IPS DF 6.9 (cell line): Measurements from ENCODE around the gene SNRPB2.

Experiments
- DNase-seq: peaks from one replicate; pipeline ENCODE4 v3.0.0-alpha.2; 2013; ENCODE audit warnings: low read depth, low spot score
- H3K27ac ChIP-seq: one replicate; pipeline ENCODE4 v1.5.1; 2013; ENCODE audit warnings: low read length, control low read depth
- H3K27me3 ChIP-seq: 2 replicates; pipeline ENCODE4 v1.6.1; 2013; ENCODE audit warnings: mild to moderate bottlenecking, low read length; ENCODE audit not compliant: control insufficient read depth, insufficient read depth
- H3K36me3 ChIP-seq: 2 replicates; pipeline ENCODE4 v1.6.1; 2013; ENCODE audit warnings: low read length; ENCODE audit not compliant: control insufficient read depth, insufficient read depth
- H3K4me1 ChIP-seq: 2 replicates; pipeline ENCODE4 v1.6.1; 2013; ENCODE audit warnings: low read length; ENCODE audit not compliant: control insufficient read depth, insufficient read depth
- H3K4me3 ChIP-seq: 2 replicates; pipeline ENCODE4 v1.5.1; 2013; ENCODE audit warnings: mild to moderate bottlenecking, low read length
- H3K9me3 ChIP-seq: 2 replicates; pipeline ENCODE4 v1.6.1; 2013; ENCODE audit warnings: low read length, inconsistent platforms; ENCODE audit not compliant: control insufficient read depth, insufficient read depth
- WGBS: extraction: QIAGEN DNeasy Blood & Tissue Kit; methylation state at CpG from one replicate; pipeline ENCODE4 v1.1.7; 2013; ENCODE audit warnings: mixed read lengths, missing lambda C conversion rate; ENCODE audit not compliant: insufficient read length, insufficient coverage; 5-methylcytosine and 5-hydroxymethylcytosine counted together

The SNRPB2 gene

GRCh38 chr20:16703570-16703969 lies 26.3 kb upstream of the SNRPB2 start:
- H3K4me1 ChIP-seq, result no peaks in the 10 kb centered on the region
- no peak for DNase-seq
- H3K27ac ChIP-seq, result no peak overlapping the region
- no peaks in the 10 kb centered on the region for H3K9me3 ChIP-seq
- H3K27me3 ChIP-seq, result no peaks in the 10 kb centered on the region
- no peaks in the 10 kb centered on the region for H3K36me3 ChIP-seq
- H3K4me3 ChIP-seq, result no peak overlapping the region
- no CpG with 5 or more reads among the region's 4 CpGs for WGBS

GRCh38 chr20:16707674-16708073 lies 22.2 kb upstream of the SNRPB2 start:
- H3K36me3 ChIP-seq, result no peaks in the 10 kb centered on the region
- DNase-seq, result no peak

GRCh38 chr20:16708602-16709001 lies 21.2 kb upstream of the SNRPB2 start:
- no peak overlapping the region for H3K27ac ChIP-seq
- no peaks in the 10 kb centered on the region for H3K27me3 ChIP-seq
- H3K36me3 ChIP-seq, result no peaks in the 10 kb centered on the region
- H3K9me3 ChIP-seq, result no peaks in the 10 kb centered on the region
- H3K4me3 ChIP-seq, result no peak overlapping the region
- no peaks in the 10 kb centered on the region for H3K4me1 ChIP-seq
- DNase-seq, result no peak

More at GRCh38 chr20:16707674-16708073, 22.2 kb upstream of the SNRPB2 start:
- Histone ChIP-seq H3K27me3 (no peaks in the 10 kb centered on the region), H3K4me3 (no peak overlapping the region), H3K4me1 (no peaks in the 10 kb centered on the region), H3K9me3 (no peaks in the 10 kb centered on the region), H3K27ac (no peak overlapping the region)
- no CpG with 5 or more reads among the region's 3 CpGs for WGBS

- Histone ChIP-seq H3K4me3 (no peak overlapping the region), H3K9me3 (no peaks in the 10 kb centered on the region), H3K4me1 (no peaks in the 10 kb centered on the region), H3K36me3 (no peaks in the 10 kb centered on the region), H3K27ac (no peak overlapping the region), H3K27me3 (no peaks in the 10 kb centered on the region)
- DNase-seq, result no peak
Measured at GRCh38 chr20:16709017-16709416, 20.8 kb upstream of the SNRPB2 start.

GRCh38 chr20:16710781-16711180 lies 19.0 kb upstream of the SNRPB2 start:
- no CpG with 5 or more reads among the region's 3 CpGs for WGBS
- no peak overlapping the region for H3K4me3 ChIP-seq
- DNase-seq, result no peak

GRCh38 chr20:16711661-16712258 lies 18.1 kb upstream of the SNRPB2 start:
- Histone ChIP-seq H3K27ac (no peak overlapping the region), H3K4me1 (peaks cover 2% of the 10 kb centered on the region; the same call in 1 of the 2 replicates), H3K27me3 (no peaks in the 10 kb centered on the region), H3K4me3 (no peak overlapping the region), H3K9me3 (no peaks in the 10 kb centered on the region), H3K36me3 (no peaks in the 10 kb centered on the region)
- WGBS, result no CpG with 5 or more reads among the region's 4 CpGs
- no peak for DNase-seq

More at GRCh38 chr20:16710781-16711180, 19.0 kb upstream of the SNRPB2 start:
- no peak overlapping the region for H3K27ac ChIP-seq
- H3K27me3 ChIP-seq, result no peaks in the 10 kb centered on the region
- no peaks in the 10 kb centered on the region for H3K36me3 ChIP-seq
- peaks cover 2% of the 10 kb centered on the region; the same call in 1 of the 2 replicates for H3K4me1 ChIP-seq
- H3K9me3 ChIP-seq, result no peaks in the 10 kb centered on the region

- H3K4me3 ChIP-seq, result no peak overlapping the region
- H3K36me3 ChIP-seq, result no peaks in the 10 kb centered on the region
- no peaks in the 10 kb centered on the region for H3K27me3 ChIP-seq
- DNase-seq, result no peak
- no peak overlapping the region for H3K27ac ChIP-seq
- peaks cover 2% of the 10 kb centered on the region; the same call in 1 of the 2 replicates for H3K4me1 ChIP-seq
- no CpG with 5 or more reads among the region's 6 CpGs for WGBS
- H3K9me3 ChIP-seq, result no peaks in the 10 kb centered on the region
Measured at GRCh38 chr20:16712511-16712947, 17.3 kb upstream of the SNRPB2 start.

- no peaks in the 10 kb centered on the region for H3K36me3 ChIP-seq
- H3K4me3 ChIP-seq, result no peak overlapping the region
- H3K27me3 ChIP-seq, result no peaks in the 10 kb centered on the region
- H3K4me1 ChIP-seq, result peaks cover 2% of the 10 kb centered on the region; the same call in 1 of the 2 replicates
- no peak overlapping the region for H3K27ac ChIP-seq
- no peak for DNase-seq
- no peaks in the 10 kb centered on the region for H3K9me3 ChIP-seq
Measured at GRCh38 chr20:16713066-16713465, 16.8 kb upstream of the SNRPB2 start.

- H3K27ac ChIP-seq, result no peak overlapping the region
- WGBS, result no CpG with 5 or more reads among the region's 5 CpGs
- peaks cover 2% of the 10 kb centered on the region; the same call in 1 of the 2 replicates for H3K4me1 ChIP-seq
- H3K4me3 ChIP-seq, result no peak overlapping the region
- no peak for DNase-seq
- H3K9me3 ChIP-seq, result no peaks in the 10 kb centered on the region
- H3K27me3 ChIP-seq, result no peaks in the 10 kb centered on the region
- no peaks in the 10 kb centered on the region for H3K36me3 ChIP-seq
Measured at GRCh38 chr20:16714242-16714641, 15.6 kb upstream of the SNRPB2 start.

GRCh38 chr20:16714751-16715150 lies 15.1 kb upstream of the SNRPB2 start:
- no CpG with 5 or more reads among the region's 4 CpGs for WGBS
- Histone ChIP-seq H3K27ac (no peak overlapping the region), H3K9me3 (no peaks in the 10 kb centered on the region), H3K36me3 (no peaks in the 10 kb centered on the region), H3K4me3 (no peak overlapping the region), H3K27me3 (no peaks in the 10 kb centered on the region), H3K4me1 (peaks cover 2% of the 10 kb centered on the region; the same call in 1 of the 2 replicates)
- DNase-seq, result no peak

GRCh38 chr20:16719421-16719820 lies 10.4 kb upstream of the SNRPB2 start:
- no peaks in the 10 kb centered on the region for H3K9me3 ChIP-seq
- no CpG with 5 or more reads among the region's 1 CpG for WGBS
- H3K4me3 ChIP-seq, result no peak overlapping the region
- peaks cover 2% of the 10 kb centered on the region; the same call in 1 of the 2 replicates for H3K4me1 ChIP-seq
- H3K27ac ChIP-seq, result no peak overlapping the region
- H3K27me3 ChIP-seq, result no peaks in the 10 kb centered on the region
- H3K36me3 ChIP-seq, result no peaks in the 10 kb centered on the region
- DNase-seq, result no peak
